ENCODE data around the gene SCO2. TPM values are rescaled to one million over a fixed set of nuclear protein-coding genes. Genes with fewer than 3 reads are reported as not detected.

Gene SCO2
- total and polyA plus RNA-seq, 10 of the 15 experiments (the other 5 are each of a cell fraction or from before 2014, with no cell fraction given): 0.18 to 16.0 (median 2.4) TPM; not detected in 1

- in situ Hi-C loops (cut with MboI): no loop called here
Observed at GRCh38 chr22:50561401-50562358, 36.3 kb upstream of the SCO2 start.

More at GRCh38 chr22:50561401-50562358, 36.3 kb upstream of the SCO2 start:
- H3K36me3 ChIP-seq (ENCODE audit: control insufficient read depth in 2 of 2, insufficient read depth in 2 of 2, low read length in 1 of 2): no peaks in the 10 kb centered on the region
- intact Hi-C loops (cut with micrococcal nuclease; ENCODE audit: unreplicated experiment): loop anchor here (1.0 to 5.0 kb wide), 2 partner anchors 20 to 34 kb away; partner anchors contain the start of gene SCO2
- no peak for TF ChIP-seq RAD51 (IDR thresholded peaks at IDR 0.05)
- TF ChIP-seq FOXK2 (IDR thresholded peaks at IDR 0.05): no peak
- TF ChIP-seq NR2F1 (conservative IDR thresholded peaks at IDR 0.05): no peak
- TF ChIP-seq NR2C2 (IDR thresholded peaks at IDR 0.05; ENCODE audit: borderline replicate concordance, control insufficient read depth, insufficient read length, low read depth): no peak
- no peak for TF ChIP-seq E2F4 (IDR thresholded peaks at IDR 0.05; ENCODE audit: low read depth, low read length)
- TF ChIP-seq, protein P1, sequence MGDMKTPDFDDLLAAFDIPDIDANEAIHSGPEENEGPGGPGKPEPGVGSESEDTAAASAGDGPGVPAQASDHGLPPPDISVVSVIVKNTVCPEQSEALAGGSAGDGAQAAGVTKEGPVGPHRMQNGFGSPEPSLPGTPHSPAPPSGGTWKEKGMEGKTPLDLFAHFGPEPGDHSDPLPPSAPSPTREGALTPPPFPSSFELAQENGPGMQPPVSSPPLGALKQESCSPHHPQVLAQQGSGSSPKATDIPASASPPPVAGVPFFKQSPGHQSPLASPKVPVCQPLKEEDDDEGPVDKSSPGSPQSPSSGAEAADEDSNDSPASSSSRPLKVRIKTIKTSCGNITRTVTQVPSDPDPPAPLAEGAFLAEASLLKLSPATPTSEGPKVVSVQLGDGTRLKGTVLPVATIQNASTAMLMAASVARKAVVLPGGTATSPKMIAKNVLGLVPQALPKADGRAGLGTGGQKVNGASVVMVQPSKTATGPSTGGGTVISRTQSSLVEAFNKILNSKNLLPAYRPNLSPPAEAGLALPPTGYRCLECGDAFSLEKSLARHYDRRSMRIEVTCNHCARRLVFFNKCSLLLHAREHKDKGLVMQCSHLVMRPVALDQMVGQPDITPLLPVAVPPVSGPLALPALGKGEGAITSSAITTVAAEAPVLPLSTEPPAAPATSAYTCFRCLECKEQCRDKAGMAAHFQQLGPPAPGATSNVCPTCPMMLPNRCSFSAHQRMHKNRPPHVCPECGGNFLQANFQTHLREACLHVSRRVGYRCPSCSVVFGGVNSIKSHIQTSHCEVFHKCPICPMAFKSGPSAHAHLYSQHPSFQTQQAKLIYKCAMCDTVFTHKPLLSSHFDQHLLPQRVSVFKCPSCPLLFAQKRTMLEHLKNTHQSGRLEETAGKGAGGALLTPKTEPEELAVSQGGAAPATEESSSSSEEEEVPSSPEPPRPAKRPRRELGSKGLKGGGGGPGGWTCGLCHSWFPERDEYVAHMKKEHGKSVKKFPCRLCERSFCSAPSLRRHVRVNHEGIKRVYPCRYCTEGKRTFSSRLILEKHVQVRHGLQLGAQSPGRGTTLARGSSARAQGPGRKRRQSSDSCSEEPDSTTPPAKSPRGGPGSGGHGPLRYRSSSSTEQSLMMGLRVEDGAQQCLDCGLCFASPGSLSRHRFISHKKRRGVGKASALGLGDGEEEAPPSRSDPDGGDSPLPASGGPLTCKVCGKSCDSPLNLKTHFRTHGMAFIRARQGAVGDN (IDR thresholded peaks at IDR 0.05): no peak
- no peaks in the 10 kb centered on the region for H3K79me2 ChIP-seq (ENCODE audit: control insufficient read depth, insufficient read depth, low read length)
- H3K27me3 ChIP-seq (replicated peaks in 1 of 2; ENCODE audit: control insufficient read depth in 2 of 2, insufficient read depth in 2 of 2, low read length in 1 of 2): peaks cover 0 to 1% of the 10 kb centered on the region in 2 experiments; a peak in 1 of 4 replicates
- H3K27ac ChIP-seq (ENCODE audit: control insufficient read depth, insufficient read depth): no peak overlapping the region
- ChIA-PET POLR2A (no interaction called here), SMC1A (ENCODE audit: uncharacterized antibody, unreplicated experiment) (no interaction called here), RAD21 (ENCODE audit: unreplicated experiment) (no interaction called here), CTCF (no interaction called here)
- no peak overlapping the region for H2AFZ ChIP-seq (ENCODE audit: control insufficient read depth, low read depth, low read length)
- no peaks in the 10 kb centered on the region for H3K9me3 ChIP-seq (replicated peaks; ENCODE audit: control insufficient read depth, insufficient read depth, low read length)
- 45% methylated on average over 9 of the region's 34 CpGs for WGBS (ENCODE audit: insufficient coverage, insufficient replicate concordance, low lambda C conversion rate, missing lambda C conversion rate)
- no peaks in the 10 kb centered on the region for H4K20me1 ChIP-seq (ENCODE audit: control insufficient read depth, insufficient read depth)
- no peak overlapping the region for H3K4me3 ChIP-seq
- no peak overlapping the region for H3K9ac ChIP-seq (ENCODE audit: control insufficient read depth, insufficient read depth, low read length)
- FAIRE-seq: no peak
- H3K4me2 ChIP-seq (ENCODE audit: control insufficient read depth, insufficient read depth): no peak overlapping the region
- DNase-seq (ENCODE audit: low read depth, low spot score): no peak
- no peaks in the 10 kb centered on the region for H3K4me1 ChIP-seq (ENCODE audit: control insufficient read depth, insufficient read depth, low read length)
- no TSS peak for BruUV-seq (replicated peaks)
- ATAC-seq: no peak

Measured in GM12878 (cell line).